ENCODE measurements around the gene NANS. TPM values are rescaled to one million over a fixed set of nuclear protein-coding genes. Genes with fewer than 3 reads are reported as not detected.

Gene NANS
- total and polyA plus RNA-seq, 4 donors = 23.4 to 55.4 (median 42.8) TPM

GRCh38 chr9:98130576-98131228, 74.2 kb downstream of the NANS start:
- Histone ChIP-seq H3K4me3 (ENCODE audit: low read depth in 1 of 3, low read length in 3 of 3) (no peak overlapping the region), H3K27me3 (ENCODE audit: control insufficient read depth in 4 of 4, insufficient read depth in 4 of 4, low read length in 3 of 4) (no peaks in the 10 kb centered on the region), H3K4me1 (ENCODE audit: control insufficient read depth in 4 of 4, insufficient read depth in 4 of 4, low read length in 3 of 4) (no peaks in the 10 kb centered on the region), H3K9me3 (ENCODE audit: control insufficient read depth in 4 of 4, low read length in 3 of 4) (no peaks in the 10 kb centered on the region), H3K9ac (ENCODE audit: low read depth in 1 of 2, low read length in 2 of 2) (no peak overlapping the region), H3K27ac (ENCODE audit: low read depth in 1 of 2, low read length in 2 of 2) (no peak overlapping the region), H3K36me3 (ENCODE audit: control insufficient read depth in 4 of 4, insufficient read depth in 3 of 4, low read depth in 1 of 4, low read length in 3 of 4) (peaks cover 0 to 5% (median 2%) of the 10 kb centered on the region in 4 donors)
- DNase-seq (ENCODE audit: low spot score) = no peak
- WGBS = 94% methylated on average over 13 of the region's 13 CpGs
- no peak for TF ChIP-seq FOXA1 (IDR thresholded peaks at IDR 0.05)
- TF ChIP-seq SP1 (IDR thresholded peaks at IDR 0.05) = no peak
- no peak for TF ChIP-seq GABPA (IDR thresholded peaks at IDR 0.05 in 1 of 2, conservative IDR thresholded peaks at IDR 0.05 in 1 of 2)
- TF ChIP-seq HNF4A (conservative IDR thresholded peaks at IDR 0.05) = no peak
- TF ChIP-seq REST (IDR thresholded peaks at IDR 0.05) = no peak
- TF ChIP-seq ZBTB33 (IDR thresholded peaks at IDR 0.05) = no peak

- Histone ChIP-seq H3K4me1 (ENCODE audit: control insufficient read depth in 4 of 4, insufficient read depth in 4 of 4, low read length in 3 of 4) (no peaks in the 10 kb centered on the region), H3K36me3 (ENCODE audit: control insufficient read depth in 4 of 4, insufficient read depth in 3 of 4, low read depth in 1 of 4, low read length in 3 of 4) (peaks cover 0 to 4% (median 1%) of the 10 kb centered on the region in 4 donors), H3K9me3 (ENCODE audit: control insufficient read depth in 4 of 4, low read length in 3 of 4) (no peaks in the 10 kb centered on the region), H3K4me3 (ENCODE audit: low read depth in 1 of 3, low read length in 3 of 3) (no peak overlapping the region), H3K27ac (ENCODE audit: low read depth in 1 of 2, low read length in 2 of 2) (no peak overlapping the region), H3K9ac (ENCODE audit: low read depth in 1 of 2, low read length in 2 of 2) (no peak overlapping the region), H3K27me3 (ENCODE audit: control insufficient read depth in 4 of 4, insufficient read depth in 4 of 4, low read length in 3 of 4) (no peaks in the 10 kb centered on the region)
- TF ChIP-seq HNF4G (IDR thresholded peaks at IDR 0.05) = no peak
- no peak for TF ChIP-seq NR2F2 (IDR thresholded peaks at IDR 0.05)
- no peak for TF ChIP-seq REST (IDR thresholded peaks at IDR 0.05)
- TF ChIP-seq YY1 (IDR thresholded peaks at IDR 0.05) = no peak
- TF ChIP-seq SP1 (IDR thresholded peaks at IDR 0.05) = no peak
- no peak for TF ChIP-seq ZBTB33 (IDR thresholded peaks at IDR 0.05)
- TF ChIP-seq EGR1 (IDR thresholded peaks at IDR 0.05; ENCODE audit: low read depth in 2 of 2) = no peak
- no peak for TF ChIP-seq TAF1 (conservative IDR thresholded peaks at IDR 0.05)
- no peak for TF ChIP-seq MAX (IDR thresholded peaks at IDR 0.05)
- TF ChIP-seq ATF3 (IDR thresholded peaks at IDR 0.05) = no peak
- TF ChIP-seq JUND (IDR thresholded peaks at IDR 0.05) = no peak
- no peak for TF ChIP-seq FOXA2 (IDR thresholded peaks at IDR 0.05)
- no peak for TF ChIP-seq GABPA (IDR thresholded peaks at IDR 0.05 in 1 of 2, conservative IDR thresholded peaks at IDR 0.05 in 1 of 2)
- no peak for TF ChIP-seq HNF4A (conservative IDR thresholded peaks at IDR 0.05)
- TF ChIP-seq RXRA (IDR thresholded peaks at IDR 0.05) = no peak
- no peak for TF ChIP-seq CTCF (IDR thresholded peaks at IDR 0.05; ENCODE audit: low read depth, low read length, missing input control)
- no peak for TF ChIP-seq FOXA1 (IDR thresholded peaks at IDR 0.05)
- TF ChIP-seq RAD21 (IDR thresholded peaks at IDR 0.05) = no peak
- 92% methylated on average over 9 of the region's 9 CpGs for WGBS
- DNase-seq (ENCODE audit: low spot score) = no peak
Measured at GRCh38 chr9:98132158-98132557, 75.6 kb downstream of the NANS start.
